GM21825 (cell line): Measurements from ENCODE around the gene CAV2.

ENCODE experiments used
- ATAC-seq: cut with Tn5 transposase; IDR thresholded peaks from one replicate; pipeline ENCODE4 v1.9.1; 2021; ENCODE audit warnings: mild to moderate bottlenecking, moderate library complexity; ENCODE audit not compliant: unreplicated experiment

CAV2 gene

DNA sequence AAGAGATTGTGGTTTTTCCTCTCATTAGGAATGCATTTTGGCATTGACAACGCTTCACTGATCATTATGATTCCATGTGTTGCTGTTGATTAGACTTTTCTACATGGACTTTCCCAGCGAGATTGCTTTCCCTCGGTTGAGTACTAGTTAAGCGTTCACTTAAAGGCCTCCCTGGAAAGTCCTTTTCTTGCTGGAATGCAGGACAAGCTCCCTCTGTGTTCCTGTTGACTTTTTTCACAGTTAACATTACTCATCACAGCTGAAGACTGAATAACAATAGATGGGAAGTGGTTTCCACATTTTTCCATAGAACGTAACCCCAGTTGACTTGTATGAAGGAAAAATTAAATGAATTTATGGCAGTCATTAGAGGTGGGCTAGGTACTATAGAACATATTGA is 22.7 kb downstream of the CAV2 start:
- no peak for ATAC-seq

DNA sequence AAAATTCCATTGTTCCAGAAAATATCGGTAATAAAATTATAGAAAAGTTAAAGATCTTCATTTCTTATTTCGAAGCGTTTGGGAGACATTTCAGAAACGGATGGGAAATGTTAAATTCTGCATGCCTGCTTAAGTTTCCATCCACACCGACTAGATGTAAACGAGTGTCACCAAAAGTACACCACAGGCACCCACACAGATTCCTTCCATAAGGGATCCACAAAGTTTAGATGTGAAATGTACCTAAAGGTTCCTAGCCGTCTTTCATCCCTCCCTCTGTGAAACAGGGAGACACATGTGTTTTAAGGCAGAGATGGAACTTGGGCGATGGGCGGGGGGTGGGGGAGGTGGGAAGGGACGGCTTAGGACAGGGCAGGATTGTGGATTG is 24.7 kb downstream of the CAV2 start:
- no peak for ATAC-seq

- no peak for ATAC-seq
These were observed 25.2 kb downstream of the CAV2 start, which contains the start of gene CAV1 for GRCh38 chr7:116524609-116525297. Gene CAV1 (plus strand): TSS chr7:116525036. CDS start chr7:116525063, 27 bp downstream.

DNA sequence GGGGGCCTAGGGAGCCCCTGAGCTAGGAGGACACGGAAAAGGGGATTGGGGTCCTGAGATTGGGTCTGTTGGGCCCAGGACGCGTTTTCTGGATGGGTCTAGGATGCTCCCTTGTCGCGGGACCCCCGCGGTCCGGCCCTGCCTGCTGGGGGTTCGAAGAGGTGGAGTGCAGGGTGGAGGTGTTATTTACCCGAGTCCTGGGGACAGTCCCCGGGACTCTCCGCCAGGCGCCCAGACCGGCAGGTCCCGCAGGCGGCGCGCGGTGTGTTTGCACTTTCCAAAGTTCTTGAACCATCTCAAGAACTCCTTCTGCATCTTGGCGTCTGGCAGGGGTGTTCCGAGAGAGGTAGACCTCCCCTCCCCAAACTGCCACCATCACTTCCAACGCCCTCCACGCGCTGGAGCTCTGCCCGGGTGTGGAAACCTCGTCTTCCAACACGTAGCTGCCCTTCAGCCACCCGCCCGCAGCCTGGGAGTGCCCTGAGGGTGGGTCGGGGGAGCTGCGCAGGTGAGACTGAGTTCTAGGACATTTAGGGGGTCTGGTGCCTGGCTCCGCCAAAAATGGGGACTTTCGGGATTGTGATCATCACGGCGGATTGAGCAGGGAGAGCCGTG is 25.9 kb downstream of the CAV2 start:
- peak; percentile 51 for ATAC-seq

DNA sequence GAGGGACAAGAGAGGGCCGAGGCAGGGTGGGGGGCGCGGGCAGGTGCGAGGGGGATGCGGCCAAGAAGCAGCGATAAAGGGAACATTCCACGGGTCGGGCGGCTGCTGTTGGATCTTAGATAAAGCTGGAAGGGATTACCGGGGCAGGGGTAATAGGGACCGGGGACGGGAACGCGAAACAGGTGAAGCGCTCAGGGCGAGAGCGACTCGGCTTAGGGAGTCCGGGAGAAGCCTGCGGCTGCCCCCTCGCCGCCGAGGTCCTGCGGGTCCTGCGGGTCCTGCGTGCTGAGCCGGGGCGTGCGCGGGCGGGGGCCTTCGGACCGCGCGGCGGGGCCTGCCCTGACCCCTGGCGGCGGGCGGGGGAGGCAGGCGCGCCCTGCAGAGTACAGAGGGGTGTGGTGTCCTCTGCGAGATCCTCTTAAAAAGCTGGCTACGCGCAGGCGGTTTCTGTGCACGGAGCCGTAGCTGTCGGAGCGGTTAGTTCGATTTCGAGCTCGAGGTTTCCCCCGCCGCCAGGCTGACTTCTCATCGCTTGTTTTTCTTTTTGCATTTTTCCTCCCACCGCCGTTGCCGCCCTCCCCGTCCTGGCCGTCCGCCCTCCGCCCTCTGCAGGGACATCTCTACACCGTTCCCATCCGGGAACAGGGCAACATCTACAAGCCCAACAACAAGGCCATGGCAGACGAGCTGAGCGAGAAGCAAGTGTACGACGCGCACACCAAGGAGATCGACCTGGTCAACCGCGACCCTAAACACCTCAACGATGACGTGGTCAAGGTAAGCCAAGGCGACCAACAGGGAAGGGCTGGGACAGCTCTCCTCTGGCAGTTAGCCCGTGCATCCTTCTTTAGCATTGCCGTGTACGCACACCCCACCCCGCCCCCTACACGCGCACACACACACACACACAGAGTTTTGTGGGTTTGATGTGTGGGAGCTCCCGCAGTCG is 26.6 kb downstream of the CAV2 start:
- ATAC-seq = peak; percentile 90

- no peak for ATAC-seq
These were observed 27.4 kb downstream of the CAV2 start for GRCh38 chr7:116526897-116527296.

GRCh38 chr7:116527521-116527920 is 28.0 kb downstream of the CAV2 start:
- no peak for ATAC-seq

- ATAC-seq = no peak
These were observed 28.7 kb downstream of the CAV2 start for GRCh38 chr7:116528008-116528789.

DNA sequence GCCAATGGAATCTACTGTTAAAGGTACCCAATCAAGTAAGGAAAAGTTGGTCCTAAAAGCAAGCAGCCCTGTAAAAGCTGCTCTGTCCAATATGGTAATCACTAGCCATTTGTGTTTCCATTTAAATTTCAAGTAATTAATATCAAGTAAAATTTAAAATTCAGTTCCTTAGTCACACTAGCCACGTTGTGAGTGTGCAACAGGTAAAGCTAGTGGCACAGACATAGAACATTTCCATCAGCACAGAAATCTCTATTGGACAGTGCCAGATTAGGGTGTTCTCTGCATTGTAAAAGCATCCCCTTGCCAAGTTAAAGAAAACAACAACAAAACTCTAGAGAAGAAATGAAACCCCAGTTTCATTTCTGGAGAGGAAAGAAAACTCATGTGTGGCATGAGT is 29.7 kb downstream of the CAV2 start:
- no peak for ATAC-seq

DNA sequence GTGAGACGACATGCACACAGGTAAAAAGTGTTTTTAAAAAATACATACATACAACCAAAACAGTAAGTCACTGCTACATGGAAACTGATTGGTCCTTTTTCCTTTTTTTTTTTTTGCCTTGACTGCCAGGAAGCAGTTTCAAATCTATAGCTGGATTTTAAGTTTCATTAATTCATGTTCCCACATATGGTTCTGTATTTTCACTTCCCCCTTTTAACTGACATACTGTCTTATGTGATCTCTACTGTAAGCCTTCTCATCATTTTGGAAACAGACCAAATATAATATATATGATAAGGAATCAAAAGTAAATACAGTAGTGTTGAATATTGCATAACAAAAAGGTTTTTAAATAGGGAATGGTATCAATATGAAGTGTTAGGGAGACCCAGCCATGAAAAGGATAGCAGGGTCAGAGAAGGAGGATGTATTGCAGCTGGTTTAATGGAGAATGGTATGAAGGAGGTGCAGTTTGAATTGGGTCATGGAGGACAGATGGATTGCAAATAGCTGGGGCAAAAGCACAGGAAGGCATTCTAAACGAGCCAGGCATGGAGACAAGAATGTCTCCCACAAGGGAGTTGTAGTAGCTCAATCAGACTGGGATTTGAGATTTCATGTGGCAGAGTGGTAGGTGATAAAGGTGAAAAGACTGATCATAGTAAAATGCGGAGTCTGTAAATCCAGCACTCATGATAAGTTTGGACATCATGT is 30.7 kb downstream of the CAV2 start:
- no peak for ATAC-seq

GRCh38 chr7:116532102-116532688 is 32.7 kb downstream of the CAV2 start:
- ATAC-seq = no peak

DNA sequence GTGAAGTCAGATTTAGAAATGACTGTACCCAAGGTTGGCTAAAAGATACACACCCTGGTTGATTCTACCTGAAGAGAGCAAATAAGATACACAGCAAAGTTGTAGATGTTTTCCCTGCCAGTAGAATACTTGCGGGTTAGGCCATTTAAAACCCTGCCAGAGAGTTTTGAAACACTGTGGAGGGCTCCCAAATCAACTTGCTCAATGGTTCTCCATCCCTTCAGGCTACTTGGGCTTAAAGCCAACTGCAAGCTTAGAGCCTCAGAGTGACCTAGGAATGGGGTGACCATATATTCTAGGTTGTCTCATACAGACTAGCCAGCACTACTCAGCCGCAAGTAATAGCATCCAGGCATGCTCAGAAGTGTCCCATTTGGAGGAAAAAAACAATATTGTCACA is 35.3 kb downstream of the CAV2 start:
- ATAC-seq = no peak

DNA sequence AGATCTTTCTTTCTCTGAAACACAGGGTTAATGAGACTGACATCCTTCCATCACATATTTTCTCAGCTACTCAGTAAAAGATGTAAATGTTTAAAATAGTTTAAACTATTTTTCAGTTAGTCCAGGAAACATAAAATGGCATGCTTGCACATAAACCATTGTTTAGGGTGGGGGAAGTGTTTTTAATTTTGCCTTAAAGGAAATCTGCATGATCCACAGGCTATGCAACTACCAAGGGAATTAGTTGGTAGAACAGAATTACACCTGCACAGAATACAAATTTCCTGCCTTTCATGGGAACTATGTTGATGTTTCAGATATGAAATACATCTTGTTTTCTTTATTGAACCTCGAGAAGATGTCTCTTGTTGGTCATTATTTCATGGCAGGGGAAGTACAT is 35.9 kb downstream of the CAV2 start:
- ATAC-seq = no peak

DNA sequence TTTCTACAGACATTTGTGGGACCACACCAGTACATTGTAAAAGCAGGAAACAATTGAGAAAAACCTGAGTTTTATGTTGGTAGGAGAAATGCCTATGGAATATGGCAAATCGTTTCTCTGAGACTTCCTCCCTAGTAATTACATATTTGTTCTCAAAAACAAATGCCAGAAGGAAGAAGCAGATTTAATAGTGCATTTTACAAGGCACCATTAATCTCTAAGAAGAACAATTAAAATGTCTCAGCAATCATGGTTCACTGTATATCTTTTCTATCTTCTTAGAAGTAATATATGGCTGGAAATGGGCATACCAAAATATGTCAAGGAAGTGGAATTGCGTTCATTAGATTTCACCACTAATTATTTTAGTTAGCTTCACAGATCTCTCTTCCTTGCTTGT is 38.6 kb downstream of the CAV2 start:
- no peak for ATAC-seq

DNA sequence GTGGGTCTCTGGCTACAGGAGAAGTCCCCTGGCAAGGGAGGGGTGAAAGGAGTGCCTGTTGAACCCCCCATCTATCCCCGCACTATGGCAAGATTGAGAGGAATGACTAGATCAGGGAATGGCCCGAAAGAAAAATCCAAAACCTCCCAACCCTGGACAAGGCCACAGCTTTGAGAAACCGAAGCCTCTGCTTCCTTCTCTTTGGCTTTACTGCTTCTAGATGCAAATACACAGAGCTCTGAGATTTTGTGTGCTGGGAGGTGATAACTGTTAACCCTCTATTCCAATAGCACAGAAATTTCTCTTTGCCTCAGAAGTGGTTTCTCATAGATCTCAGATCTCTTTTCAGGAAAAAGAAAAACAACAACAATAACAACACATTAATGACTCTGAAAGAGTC is 40.3 kb downstream of the CAV2 start:
- no peak for ATAC-seq

- no peak for ATAC-seq
These were observed 41.2 kb downstream of the CAV2 start for GRCh38 chr7:116540743-116541142.

- ATAC-seq = no peak
These were observed 42.4 kb downstream of the CAV2 start for GRCh38 chr7:116541951-116542350.

DNA sequence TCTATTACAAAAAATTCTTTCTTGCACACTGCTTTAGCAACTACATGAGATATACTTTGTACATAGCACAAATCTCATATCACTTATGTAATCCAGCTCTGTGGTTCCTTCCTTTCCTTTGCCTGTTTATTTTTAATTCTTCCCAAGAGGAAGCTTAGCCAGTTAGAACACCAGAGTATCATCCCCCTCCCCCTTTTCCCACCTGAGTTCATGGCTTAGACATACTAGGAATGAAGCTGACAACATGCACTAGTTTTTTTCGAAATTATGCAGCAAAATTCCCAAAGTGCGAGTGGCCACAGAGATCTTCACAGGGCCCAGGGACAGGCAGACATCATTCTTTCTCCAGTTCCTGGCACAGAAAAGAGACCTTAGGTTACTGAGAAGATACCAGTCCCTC is 43.1 kb downstream of the CAV2 start:
- ATAC-seq = no peak

DNA sequence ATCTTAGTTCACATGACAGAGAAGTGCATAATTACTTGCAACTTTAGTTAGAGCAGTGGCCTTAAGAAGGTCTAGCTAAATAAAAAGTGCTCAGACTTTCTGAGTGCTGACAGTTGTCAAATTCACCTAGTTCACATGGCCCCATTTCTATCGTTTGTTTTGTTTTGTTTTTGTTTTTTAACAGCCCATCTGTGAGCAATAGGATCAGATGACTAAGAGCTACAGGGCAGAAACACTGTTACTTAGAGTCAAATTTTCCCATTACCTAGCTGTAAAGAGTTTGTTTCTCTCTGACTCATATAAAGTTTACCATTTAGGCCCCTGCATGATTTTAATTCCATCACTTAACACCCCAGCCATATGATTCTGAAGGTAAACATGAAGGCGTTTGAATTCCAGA is 44.1 kb downstream of the CAV2 start:
- ATAC-seq = no peak

DNA sequence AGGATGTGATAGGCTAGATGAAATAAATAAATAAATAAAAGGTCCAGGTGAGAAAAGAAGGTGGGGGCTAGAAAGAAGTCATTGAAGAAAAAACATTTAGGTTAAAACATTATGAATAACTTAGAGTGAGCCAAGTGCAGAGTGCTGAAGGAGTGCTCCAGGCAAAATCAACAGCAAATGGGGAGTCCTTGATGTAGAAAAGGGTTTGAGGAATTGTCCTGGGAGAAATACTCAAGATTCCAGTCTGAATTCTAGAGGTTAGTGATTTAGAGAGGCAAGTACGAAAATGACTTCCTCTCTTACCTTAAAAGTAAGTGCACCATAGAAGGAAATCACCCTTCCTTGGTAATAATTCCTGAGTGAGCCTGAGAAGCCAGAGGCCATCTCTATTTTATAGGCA is 44.9 kb downstream of the CAV2 start:
- no peak for ATAC-seq
